Activated naive CD4-positive, alpha-beta T cell treated with anti-CD3 and anti-CD28 coated beads, Interleukin-2, amount 10 ng/mL, durations not matched to agents 5 hours and 36 hours (primary cell): ENCODE results near the gene OR52N5. TPM values are rescaled to one million over a fixed set of nuclear protein-coding genes. Genes with fewer than 3 reads are reported as not detected.

Experiments used
- total RNA-seq, 2 experiments: library from RNA; stranded (reverse); gene quantifications; one replicate each; pipeline ENCODE4 v1.2.3, GENCODE V29; 2021

Gene OR52N5
- not detected for total RNA-seq

DNA sequence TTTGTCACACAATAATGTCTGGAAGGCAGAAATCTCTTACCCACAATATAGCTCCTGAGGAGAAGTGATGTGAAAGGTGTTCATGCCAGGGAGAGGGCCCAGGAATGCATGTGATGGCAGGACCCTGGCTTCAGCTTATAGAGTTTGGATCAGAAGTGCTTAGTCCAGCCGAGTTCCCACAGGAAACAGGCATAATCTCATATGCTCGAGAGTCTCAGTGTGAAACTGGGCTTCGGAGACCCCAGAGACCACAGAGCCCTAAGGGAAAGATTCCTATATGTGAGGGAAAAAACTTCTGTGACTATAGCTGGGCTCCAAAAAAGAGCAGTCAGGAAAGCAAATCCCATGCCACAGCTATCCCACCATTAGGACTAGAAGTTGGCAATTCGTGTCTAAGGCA is at the start of gene OR52N5:
Gene OR52N5, minus strand, starts transcription at position 101 of the 400 bp plus-strand sequence. CDS start 4,721 bp downstream, outside the sequence.

GRCh38 chr11:5808500-5809121 is 25.5 kb upstream of the OR52N5 start, which contains the start of gene OR52N2:
OR52N2 (plus strand) TSS chr11:5808924; CDS start chr11:5820336, 11,412 bp downstream.

GRCh38 chr11:5791165-5791564 is 8.0 kb upstream of the OR52N5 start, which contains the start of gene OR52N1:
OR52N1 (minus strand) TSS chr11:5791265; CDS start chr11:5788816, 2,449 bp downstream.

GRCh38 chr11:5753943-5754342 is 29.2 kb downstream of the OR52N5 start, which contains the start of gene OR52N4:
OR52N4 (plus strand) TSS chr11:5754243; CDS start chr11:5754741, 498 bp downstream.

DNA sequence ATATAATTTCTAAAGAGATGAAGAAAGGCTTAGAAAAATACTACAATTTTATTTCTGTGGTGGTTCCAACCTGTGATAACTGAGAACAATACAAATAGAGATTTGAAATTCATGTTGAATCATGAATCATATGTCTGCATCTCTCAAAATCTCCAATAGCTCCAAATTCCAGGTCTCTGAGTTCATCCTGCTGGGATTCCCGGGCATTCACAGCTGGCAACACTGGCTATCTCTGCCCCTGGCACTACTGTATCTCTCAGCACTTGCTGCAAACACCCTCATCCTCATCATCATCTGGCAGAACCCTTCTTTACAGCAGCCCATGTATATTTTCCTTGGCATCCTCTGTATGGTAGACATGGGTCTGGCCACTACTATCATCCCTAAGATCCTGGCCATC is 46.8 kb downstream of the OR52N5 start, which contains the start of gene OR56B1:
Gene OR56B1, plus strand, starts transcription at position 53 of the 400 bp plus-strand sequence. Its CDS starts 69 bp downstream, at position 122.

Other genes starting within 250 kb of the OR52N5 start
- not detected for gene OR52H1, start 234.8 kb downstream of the OR52N5 start, total RNA-seq
- gene OR52B6, start 202.5 kb downstream of the OR52N5 start, total RNA-seq, result not detected
- under 1 TPM; 0.10 to 0.28 TPM for gene TRIM6, start 186.7 kb downstream of the OR52N5 start, total RNA-seq
- gene TRIM34, start 158.4 kb downstream of the OR52N5 start, total RNA-seq, result 10 to 100 TPM; 12.9 to 13.3 TPM
- gene TRIM5, start 98.3 kb downstream of the OR52N5 start, total RNA-seq, result 10 to 100 TPM; 28.7 to 28.9 TPM
- 100 to 1,000 TPM; 262 to 277 TPM for gene TRIM22, start 93.6 kb downstream of the OR52N5 start, total RNA-seq
- under 1 TPM; 0.40 to 0.55 TPM for gene OR56B1, start 46.9 kb downstream of the OR52N5 start, total RNA-seq
- 1 to 10 TPM; 1.3 to 1.9 TPM for gene OR52N4, start 29.1 kb downstream of the OR52N5 start, total RNA-seq
- not detected for gene OR52N1, start 7.9 kb upstream of the OR52N5 start, total RNA-seq
- not detected for gene OR52N2, start 25.6 kb upstream of the OR52N5 start, total RNA-seq
- gene OR52E6, start 58.5 kb upstream of the OR52N5 start, total RNA-seq, result not detected
- not detected for gene OR52E8, start 74.3 kb upstream of the OR52N5 start, total RNA-seq
- gene OR52E4, start 97.3 kb upstream of the OR52N5 start, total RNA-seq, result not detected
- gene OR52E5, start 109.9 kb upstream of the OR52N5 start, total RNA-seq, result not detected
- gene OR56A3, start 158.9 kb upstream of the OR52N5 start, total RNA-seq, result not detected
- not detected for gene OR56A5, start 185.1 kb upstream of the OR52N5 start, total RNA-seq
- not detected for gene OR52L1, start 203.6 kb upstream of the OR52N5 start, total RNA-seq
- not detected for gene OR56A4, start 223.6 kb upstream of the OR52N5 start, total RNA-seq
- not detected for gene OR56A1, start 247.4 kb upstream of the OR52N5 start, total RNA-seq